NCI-H2081 treated with DMSO at 0.1 percent for 48 hours (cell line): ENCODE measurements around the gene TMEM42.

ENCODE experiments used
- DNase-seq: peaks from one replicate; lab custom pipeline; 2025; lab: John Stamatoyannopoulos, UW

Gene TMEM42

GRCh38 chr3:44910693-44911092, 49.0 kb downstream of the TMEM42 start:
- no peak for DNase-seq

DNA sequence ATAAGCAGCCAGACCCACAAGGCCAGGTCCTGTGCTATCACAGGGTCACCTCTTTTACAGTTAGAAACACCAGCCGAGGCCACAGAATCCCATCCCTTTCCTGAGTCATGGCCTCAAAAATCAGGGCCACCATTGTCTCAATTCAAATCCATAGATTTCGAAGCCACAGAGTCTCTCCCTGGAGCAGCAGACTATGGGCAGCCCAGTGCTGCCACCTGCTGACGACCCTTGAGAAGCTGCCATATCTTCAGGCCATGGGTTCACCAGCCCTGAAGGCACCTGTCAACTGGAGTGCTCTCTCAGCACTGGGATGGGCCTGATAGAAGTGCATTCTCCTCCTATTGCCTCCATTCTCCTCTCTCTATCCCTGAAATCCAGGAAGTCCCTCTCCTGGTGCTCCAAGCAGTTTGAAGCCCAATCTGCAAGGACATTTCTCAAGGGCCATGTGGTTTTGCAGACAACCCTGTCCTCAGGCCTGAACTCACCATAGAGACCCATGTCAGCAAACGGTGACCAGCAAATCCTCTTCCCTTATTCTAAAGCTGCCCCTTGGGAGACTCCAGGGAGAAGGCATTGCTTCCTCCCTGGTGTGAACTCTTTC, 52.3 kb downstream of the TMEM42 start:
- DNase-seq, result no peak

DNA sequence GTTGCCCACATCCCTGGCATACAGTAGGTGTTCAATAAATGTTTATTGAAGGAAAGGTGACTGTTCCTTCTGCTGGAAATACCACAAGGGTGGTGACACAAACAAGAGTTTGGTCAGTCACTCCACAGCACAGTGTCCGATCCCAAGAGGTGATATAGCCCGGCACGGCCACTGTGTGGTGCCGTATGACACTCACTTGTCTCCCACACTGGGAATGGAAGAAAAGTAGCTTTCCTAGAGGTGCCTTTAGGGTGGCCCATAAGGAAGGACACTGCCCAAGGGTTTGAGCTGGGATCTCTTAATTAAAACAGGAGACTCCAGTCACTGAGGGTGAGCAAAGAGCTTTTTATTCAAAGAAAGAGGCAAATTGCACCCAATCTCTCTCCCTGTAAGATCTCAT, 53.2 kb downstream of the TMEM42 start:
- DNase-seq, result no peak
